GM19043 (cell line): Measurements from ENCODE around the gene CACNG7.

Source experiments
- ATAC-seq: cut with Tn5 transposase; IDR thresholded peaks from one replicate; pipeline ENCODE4 v1.9.1; 2021; ENCODE audit warnings: low read depth; ENCODE audit not compliant: unreplicated experiment

Gene CACNG7

GRCh38 chr19:53878776-53879139 is 30.3 kb upstream of the CACNG7 start:
- no peak for ATAC-seq

GRCh38 chr19:53879140-53880081 is 29.7 kb upstream of the CACNG7 start:
- ATAC-seq: peak; percentile 53

GRCh38 chr19:53880711-53881481 is 28.2 kb upstream of the CACNG7 start:
- ATAC-seq: no peak

GRCh38 chr19:53881482-53882390 is 27.3 kb upstream of the CACNG7 start, which contains the start of gene PRKCG:
Gene PRKCG (plus strand): TSS chr19:53882197. CDS start chr19:53882495, 298 bp downstream.
- ATAC-seq: no peak

- no peak for ATAC-seq
Observed at GRCh38 chr19:53882391-53883050, 26.6 kb upstream of the CACNG7 start.

GRCh38 chr19:53883231-53883661 is 25.8 kb upstream of the CACNG7 start:
- ATAC-seq: no peak

- ATAC-seq: no peak
Observed at GRCh38 chr19:53883741-53884140, 25.3 kb upstream of the CACNG7 start.

- no peak for ATAC-seq
Observed at GRCh38 chr19:53884256-53884655, 24.8 kb upstream of the CACNG7 start.

GRCh38 chr19:53885036-53885435 is 24.0 kb upstream of the CACNG7 start:
- no peak for ATAC-seq

- ATAC-seq: no peak
Observed at GRCh38 chr19:53892301-53892980, 16.6 kb upstream of the CACNG7 start.

- no peak for ATAC-seq
Observed at GRCh38 chr19:53892981-53893325, 16.1 kb upstream of the CACNG7 start.

- ATAC-seq: no peak
Observed at GRCh38 chr19:53894707-53895106, 14.4 kb upstream of the CACNG7 start.

GRCh38 chr19:53896682-53897081 is 12.4 kb upstream of the CACNG7 start:
- ATAC-seq: no peak

GRCh38 chr19:53897459-53897858 is 11.6 kb upstream of the CACNG7 start:
- no peak for ATAC-seq

- no peak for ATAC-seq
Observed at GRCh38 chr19:53898166-53898565, 10.9 kb upstream of the CACNG7 start.

- ATAC-seq: no peak
Observed at GRCh38 chr19:53898636-53899341, 10.3 kb upstream of the CACNG7 start.

- no peak for ATAC-seq
Observed at GRCh38 chr19:53900191-53900860, 8.8 kb upstream of the CACNG7 start.

- no peak for ATAC-seq
Observed at GRCh38 chr19:53903055-53903680, 5.9 kb upstream of the CACNG7 start.
